GM12892 (cell line): ENCODE results near the gene SALL1.

ENCODE experiments used
- POLR2A ChIP-seq: IDR thresholded peaks from 2 replicates; pipeline ENCODE4 v1.6.1; 2011; ENCODE audit warnings: low read depth, low read length, control low read depth
- POLR2AphosphoS5 ChIP-seq: IDR thresholded peaks from 2 replicates; pipeline ENCODE4 v1.6.1; 2011; ENCODE audit warnings: low read depth, low read length, control low read depth
- TAF1 ChIP-seq: IDR thresholded peaks from 2 replicates; pipeline ENCODE4 v1.6.1; 2011; ENCODE audit warnings: low read depth, mild to moderate bottlenecking, control low read depth, low read length, borderline replicate concordance

GRCh38 chr16:51157698-51158097, 6.6 kb upstream of the SALL1 start:
- TF ChIP-seq POLR2AphosphoS5 = no peak
- TF ChIP-seq POLR2A = no peak
- TF ChIP-seq TAF1 = no peak
